8988T (cell line): ENCODE measurements around the gene TMEM243.
A peak's percentile ranks its signal among the peaks of the same experiment; 100 is the strongest.
"Not testable (repeated sequence)": the region's sequence is repeated elsewhere in the genome, so short reads cannot be mapped to it uniquely, and the experiment has no call there.

Experiments
- DNase-seq: peaks from one replicate; pipeline ENCODE4 v3.0.0; 2011

Gene TMEM243, protein sequence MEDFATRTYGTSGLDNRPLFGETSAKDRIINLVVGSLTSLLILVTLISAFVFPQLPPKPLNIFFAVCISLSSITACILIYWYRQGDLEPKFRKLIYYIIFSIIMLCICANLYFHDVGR

DNA sequence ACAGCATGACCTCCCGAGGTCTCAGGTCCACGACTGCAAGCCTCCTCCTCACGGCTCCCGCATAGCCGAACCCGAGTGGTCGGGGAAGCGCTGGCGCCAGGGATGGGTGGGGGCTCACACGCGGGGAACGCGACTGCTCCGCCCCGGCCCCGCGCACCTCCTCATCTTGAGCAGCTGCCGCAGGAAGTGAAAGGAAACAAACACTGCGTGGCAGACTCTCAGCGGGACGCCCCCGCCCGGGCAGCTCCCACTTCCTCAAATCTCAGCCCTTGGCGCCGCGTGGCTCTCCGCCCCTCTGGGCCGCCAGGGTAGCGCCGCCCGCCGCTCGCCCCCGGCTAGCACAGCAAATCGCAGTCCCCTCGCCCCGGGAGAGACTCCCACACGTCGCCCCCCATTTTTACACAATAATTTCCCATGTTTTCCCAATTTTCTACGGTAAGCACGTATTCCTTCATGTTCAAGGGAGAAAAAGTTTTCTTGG is at the start of gene TMEM243:
TMEM243 (minus strand) TSS at position 188 of the 481 bp plus-strand sequence. CDS start 229 bp downstream, outside the sequence.
- DNase-seq, result peak; percentile 35

DNA sequence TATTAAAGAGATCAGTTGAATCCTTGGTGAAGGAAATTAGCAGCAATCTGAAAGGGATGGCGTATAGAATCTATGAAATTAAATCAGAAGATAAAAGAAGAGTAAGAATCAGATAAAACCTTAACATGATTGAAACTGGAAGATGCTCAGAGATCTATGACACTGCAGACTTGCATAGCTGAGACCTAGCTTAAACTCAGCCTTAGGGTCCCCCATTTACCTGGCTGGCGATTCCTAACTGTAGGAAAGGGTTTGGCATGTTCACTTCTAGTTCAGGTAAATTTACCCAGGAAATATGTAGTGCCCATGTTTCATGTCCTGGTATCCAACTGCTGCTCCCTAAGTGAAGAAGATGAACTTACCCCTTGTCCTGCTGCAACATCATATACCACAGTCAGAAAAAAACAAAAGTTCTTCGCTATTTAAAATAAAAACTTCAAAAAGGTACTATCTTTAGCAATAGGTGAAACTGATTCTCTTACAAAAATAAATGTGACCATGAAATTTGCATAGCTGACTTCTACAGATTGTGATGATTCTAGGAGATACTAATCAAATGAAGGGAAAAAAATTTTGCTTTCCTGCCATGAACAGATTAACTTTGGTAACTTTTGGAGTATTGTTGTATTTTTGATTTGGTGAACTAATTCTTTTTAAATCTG is 47.8 kb upstream of the TMEM243 start:
- DNase-seq, result no peak

DNA sequence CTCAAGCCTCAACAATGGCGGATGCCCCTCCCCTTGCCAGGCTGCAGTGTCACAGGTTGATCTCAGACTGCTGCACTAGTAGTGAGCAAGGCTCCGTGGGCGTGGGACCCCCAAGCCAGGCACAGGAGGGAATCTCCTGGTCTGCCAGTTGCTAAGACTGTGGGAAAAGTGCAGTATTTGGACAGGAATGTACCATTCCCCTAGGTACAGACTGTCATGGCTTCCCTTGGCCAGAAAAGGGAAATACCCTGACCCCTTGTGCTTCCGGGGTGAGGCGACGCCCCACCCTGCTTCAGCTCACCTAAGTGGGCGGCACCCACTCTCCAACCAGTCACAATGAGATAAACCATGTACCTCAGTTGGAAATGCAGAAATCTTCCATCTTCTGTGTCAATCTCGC is 44.0 kb upstream of the TMEM243 start:
- DNase-seq, result no peak

DNA sequence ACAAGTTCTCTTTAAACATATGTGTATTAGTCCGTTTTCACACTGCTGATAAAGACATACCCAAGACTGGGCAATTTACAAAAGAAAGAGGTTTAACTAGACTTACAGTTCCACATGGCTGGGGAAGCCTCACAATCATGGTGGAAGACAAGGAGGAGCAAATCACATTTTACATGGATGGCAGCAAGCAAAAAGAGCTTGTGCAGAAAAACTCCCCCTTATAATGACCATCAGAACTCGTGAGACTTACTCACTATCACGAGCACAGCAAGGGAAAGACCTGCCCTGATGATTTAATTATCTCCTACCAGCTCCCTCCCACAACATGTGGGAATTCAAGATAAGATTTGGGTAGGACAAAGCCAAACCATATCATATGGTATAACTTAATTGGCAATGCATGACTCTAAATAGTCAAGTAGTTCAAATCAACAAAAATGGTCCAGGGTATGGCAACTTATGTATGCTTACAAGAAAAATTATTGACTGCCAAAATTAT is 34.1 kb upstream of the TMEM243 start:
- no peak for DNase-seq

DNA sequence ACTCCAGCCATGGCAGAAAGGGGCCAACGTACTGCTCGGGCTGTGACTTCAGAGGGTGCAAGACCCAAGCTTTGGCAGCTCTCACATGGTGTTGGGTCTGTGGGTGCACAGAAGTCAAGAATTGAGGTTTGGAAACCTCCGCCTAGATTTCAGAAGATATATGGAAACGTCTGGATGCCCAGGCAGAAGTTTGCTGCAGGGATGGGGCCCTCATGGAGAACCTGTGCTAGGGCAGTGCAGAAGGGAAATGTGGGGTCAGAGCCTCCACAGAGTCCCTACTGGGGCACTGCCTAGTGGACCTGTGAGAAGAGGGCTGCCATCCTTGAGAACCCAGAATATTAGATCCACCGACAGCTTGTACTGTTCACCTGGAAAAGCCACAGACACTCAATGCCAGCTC is 26.1 kb upstream of the TMEM243 start:
- DNase-seq, result not testable (repeated sequence)

DNA sequence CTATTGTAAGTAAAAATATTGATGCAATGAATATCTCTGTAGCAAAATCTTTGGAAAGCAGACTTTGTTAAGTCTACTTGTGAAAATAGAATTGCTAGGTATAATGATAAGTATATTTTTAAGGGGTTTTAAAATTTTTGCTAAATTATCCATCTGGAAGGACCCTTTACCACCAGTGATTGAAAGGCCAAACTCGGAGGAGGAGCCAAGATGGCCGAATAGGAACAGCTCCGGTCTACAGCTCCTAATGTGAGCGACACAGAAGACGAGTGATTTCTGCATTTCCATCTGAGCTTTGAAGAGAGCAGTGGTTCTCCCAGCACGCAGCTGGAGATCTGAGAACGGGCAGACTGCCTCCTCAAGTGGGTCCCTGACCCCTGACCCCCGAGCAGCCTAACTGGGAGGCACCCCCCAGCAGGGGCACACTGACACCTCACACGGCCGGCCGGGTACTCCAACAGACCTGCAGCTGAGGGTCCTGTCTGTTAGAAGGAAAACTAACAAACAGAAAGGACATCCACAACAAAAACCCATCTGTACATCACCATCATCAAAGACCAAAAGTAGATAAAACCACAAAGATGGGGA is 19.0 kb upstream of the TMEM243 start:
- not testable (repeated sequence) for DNase-seq

DNA sequence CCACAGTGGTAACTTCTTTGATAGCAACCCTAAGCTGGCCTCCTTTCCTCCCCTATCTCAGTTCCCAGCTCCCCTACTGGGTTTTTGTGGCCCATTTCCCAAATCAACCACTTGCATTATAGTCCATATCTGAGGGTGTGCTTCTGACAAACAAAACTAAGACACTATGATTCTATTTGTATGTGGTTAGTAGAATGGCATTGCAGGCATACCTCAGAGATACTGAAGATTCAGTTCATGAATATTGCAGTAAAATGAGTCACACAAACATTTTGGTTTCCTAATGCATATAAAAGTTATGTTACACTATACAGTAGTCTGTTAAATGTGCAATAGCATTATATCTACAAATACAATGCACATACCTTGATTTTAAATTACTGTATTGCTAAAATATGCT is 15.4 kb upstream of the TMEM243 start:
- no peak for DNase-seq

DNA sequence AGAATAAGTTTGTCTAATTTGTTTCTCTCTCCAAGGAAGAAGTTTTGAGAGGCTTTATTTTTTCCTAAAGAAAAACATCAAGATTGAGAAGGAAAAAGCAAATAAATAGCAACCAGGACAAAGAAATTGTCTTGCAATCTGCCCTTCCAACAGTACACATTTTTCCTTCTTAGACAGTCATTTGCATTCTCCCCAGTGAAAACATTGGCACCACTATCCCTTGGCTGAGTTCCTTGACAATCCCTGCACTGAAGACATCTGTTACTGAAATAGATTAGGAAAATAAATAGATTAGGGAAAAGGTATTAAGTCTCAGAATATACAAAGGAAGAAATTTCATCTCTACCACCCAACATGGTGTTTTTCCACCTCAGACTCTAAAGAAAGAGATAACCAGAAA is 12.2 kb upstream of the TMEM243 start:
- DNase-seq, result no peak

DNA sequence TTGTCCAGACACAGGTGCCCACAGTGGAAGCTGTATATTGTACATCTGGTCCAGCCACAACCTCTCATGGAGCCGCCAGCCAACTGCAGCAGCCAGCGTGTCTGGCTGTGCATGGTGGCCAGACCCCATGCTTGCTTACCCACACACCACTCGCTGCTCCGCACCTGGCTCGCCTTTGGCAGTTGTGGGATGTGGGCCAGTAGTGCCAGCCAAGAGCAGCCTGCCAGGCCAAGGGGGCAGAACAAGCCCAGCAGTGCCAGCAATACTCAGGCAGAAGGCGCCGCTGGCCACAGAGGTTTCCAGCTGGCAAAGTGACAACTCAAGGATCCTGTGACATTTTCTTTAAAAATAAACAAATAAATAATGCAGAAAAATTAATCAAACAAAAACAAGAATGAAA is 11.7 kb upstream of the TMEM243 start:
- no peak for DNase-seq

DNA sequence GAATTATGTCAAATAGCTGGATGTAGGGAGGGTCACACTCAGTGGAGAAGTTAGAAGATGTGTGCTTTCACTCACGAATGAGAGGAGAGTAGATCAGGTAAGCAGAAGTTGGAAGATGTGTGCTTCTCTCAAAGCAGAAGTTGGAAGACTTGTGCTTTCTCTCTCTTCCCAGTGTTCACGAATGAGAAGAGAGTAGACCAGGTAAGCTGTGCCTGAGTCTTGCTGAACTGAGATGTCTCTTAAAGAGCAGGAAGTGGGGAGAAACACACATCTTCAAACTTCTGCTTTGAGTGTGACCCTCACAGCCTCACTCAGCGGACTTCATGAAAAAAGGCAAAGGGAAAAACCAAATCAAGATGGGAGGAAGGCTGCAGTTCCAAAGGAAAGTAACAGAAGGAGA is 7.0 kb upstream of the TMEM243 start:
- DNase-seq, result no peak

DNA sequence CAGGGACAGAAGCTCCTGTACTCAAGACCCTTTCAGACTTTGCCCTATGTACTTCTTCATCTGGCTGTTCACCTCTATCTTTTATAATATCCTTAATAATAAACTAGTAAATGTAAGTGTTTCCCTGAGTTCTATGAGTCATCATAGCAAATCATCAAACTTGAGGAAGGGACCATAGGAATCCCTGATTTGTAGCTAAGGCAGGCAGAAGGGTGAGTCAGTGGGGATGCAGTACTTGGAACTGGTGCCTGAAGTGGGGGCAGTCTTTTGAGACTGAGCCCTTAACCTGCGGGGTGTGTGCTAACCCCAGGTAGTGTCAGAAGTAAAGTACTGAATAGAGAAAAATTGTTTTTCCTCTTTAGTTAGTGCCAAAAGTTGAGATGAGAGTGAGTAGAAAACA is 6.2 kb upstream of the TMEM243 start:
- no peak for DNase-seq

DNA sequence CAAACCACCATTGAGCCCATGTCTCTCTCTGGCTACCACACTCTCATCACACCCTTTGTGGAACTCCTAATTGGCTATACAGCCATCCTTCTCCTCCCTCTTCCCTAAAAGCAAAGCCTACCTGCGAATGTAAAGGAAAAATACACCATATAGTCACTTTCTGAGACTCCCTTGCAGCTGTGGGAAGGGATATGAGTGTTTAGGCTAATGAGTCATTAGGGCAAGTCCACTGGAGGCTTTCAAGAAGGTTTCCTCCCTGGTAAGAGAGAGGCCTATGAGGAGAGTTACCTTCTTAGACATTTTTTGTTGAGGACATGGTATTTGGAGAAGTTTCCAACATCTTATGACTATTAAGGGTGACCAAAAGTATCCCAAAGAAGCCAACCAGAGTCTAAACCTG is 4.1 kb upstream of the TMEM243 start:
- DNase-seq, result no peak

DNA sequence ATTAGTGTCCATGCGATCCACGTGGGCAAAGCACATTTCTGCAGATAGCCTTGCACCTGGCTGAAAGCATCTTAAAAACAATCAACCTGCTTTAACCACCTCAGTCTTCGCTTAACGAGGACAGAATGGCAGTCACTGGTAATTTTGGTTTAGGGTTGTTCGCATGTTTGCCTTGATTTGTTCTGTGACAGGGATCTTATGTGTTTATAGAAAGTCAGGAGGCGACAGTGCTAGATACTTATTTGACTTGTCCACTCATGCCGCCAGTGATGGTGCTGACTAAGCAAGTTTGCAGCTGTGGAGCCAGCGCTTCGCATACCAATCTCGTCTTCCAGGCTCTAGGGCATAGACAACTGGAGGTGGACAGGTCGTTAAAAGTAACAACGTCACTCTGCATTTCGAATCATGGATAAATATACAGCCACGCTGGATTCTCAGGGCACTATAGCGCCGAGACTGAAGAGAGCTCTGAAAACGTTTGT is 1.2 kb upstream of the TMEM243 start:
- no peak for DNase-seq

DNA sequence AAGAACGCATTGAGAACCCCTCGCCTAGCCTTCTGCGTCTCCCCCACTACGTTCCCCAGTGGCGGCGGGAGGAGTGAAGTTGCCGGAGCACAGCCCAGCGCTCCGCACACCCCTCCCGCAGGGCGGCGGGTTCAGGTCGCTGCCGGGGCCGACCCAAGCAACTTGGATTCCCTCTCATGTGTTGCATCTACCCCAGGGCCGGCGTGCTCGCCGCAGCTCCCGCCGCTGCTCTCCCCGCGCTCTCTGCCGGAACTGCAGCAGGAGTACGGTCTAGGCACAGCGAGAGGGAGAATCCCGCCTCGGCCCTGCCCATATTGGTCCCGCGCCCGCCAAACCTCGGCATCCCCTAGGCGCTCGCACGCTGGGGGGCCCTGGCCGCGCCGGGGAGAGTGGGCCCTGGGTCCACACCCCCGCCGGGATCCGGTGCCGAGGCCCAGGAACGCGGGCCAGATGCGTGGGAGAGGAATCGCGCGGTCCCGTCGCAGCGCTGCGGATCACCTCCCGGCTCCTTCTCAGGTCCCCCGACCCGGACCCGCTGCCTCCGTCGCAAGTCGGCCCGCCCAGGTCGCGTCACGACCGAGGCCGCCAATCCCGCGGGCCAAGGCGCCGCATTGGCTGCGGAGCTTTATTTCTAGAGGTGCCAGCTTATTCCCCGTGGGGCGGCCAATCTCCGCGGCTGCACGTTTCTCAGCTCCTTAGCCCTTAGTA is 648 bp upstream of the TMEM243 start:
- DNase-seq, result peak; percentile 47

DNA sequence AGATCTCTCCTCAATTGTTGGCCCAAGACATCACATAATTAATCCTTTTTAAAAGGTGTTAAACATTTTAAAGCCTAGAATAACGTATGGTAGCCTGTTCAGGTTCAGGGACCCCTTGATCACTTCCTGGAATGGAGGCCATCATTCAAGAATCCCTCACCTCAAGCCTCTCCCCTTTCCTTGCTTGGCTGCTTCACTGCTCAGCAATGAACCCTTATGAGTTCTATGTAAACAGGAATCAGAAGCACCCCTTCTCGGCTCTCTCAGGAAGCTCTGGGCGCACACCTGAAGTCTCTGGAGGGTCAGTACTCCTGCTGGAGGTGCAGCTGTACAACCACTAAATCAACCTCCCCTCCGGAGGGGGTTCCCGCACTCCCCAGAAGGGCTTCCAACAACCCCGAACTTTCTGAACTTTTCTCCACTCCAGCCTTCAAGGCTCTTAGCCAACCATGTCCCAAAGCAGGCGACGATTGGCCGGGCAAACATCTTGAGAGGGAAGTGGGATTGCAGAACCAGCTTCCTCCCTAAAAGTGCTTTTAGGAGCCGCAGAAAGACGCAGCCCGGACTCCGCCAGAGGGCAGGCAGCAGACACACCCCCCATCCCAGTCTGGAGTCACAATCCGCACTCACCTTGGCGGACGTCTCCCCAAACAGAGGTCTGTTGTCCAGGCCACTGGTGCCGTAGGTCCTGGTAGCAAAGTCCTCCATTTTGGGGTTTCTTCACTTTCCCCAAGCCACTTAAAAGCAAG is 562 bp downstream of the TMEM243 start:
- peak; percentile 26 for DNase-seq

DNA sequence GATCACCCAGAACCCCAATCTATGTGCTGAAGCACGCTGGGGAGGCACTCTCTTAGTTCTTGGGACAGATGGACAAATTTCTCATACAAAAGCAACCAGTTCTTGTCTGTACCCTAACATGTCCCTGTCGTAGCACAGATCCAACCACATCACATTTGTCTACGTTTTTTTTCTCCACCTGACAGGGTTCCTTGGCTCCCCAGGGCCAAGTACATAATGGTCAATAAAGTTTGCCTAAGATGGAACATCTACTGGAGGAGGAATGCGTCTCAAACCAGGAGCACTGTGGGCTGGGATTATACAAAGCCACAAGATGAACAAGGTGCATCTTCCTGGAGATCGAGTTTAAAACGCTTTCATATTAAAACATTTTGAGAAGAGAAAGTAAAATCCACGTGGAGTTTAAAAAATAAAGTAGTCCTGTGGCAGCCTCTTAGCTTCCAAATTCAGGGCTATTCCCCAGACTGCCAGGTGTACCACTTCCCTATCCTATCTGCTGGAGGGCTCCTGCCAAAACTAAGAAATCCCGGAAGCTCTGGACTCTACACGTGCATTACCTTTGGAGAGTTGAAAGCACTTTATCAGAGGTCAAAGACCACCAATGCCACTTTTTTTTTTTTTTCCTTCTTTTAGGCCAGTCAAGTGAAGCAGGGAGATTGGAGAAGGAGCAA is 1.4 kb downstream of the TMEM243 start:
- no peak for DNase-seq

DNA sequence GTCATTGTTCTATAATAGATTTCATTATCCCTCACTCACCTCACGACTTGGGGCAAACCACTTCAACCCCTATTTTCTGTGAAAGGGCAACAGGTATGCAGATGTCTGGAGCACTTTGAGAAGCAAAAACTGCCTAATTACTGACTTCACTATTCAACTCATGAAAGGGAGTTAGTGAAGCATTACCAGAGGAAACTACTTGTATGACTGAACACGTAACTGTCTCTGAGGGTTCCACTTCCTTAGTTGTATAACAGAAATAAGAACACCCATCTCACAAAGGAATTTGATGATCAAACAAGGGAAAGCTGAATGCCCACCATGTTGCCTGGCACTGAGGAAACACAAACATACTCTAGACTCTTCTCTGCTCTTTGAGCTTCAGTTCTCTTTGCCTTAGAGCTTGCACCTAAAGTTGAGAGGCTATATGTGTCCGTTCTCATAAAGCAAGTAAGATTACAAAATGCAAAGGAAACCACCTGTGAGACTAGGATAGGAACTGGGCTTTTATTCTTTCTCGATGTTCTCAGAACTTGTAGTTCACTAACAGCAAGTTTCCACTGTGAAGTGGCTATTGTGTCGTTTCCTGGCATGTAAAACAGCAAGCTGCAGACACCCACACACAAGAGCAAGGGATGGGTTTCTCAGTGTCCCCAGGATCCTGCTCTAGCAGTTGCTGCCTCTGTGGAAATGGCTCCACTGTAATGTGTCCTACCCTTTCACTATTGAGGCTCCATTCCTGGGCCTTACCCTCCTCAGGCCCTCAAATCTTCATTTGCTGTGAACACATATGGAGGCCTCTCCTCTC is 2.6 kb downstream of the TMEM243 start:
- DNase-seq, result no peak

DNA sequence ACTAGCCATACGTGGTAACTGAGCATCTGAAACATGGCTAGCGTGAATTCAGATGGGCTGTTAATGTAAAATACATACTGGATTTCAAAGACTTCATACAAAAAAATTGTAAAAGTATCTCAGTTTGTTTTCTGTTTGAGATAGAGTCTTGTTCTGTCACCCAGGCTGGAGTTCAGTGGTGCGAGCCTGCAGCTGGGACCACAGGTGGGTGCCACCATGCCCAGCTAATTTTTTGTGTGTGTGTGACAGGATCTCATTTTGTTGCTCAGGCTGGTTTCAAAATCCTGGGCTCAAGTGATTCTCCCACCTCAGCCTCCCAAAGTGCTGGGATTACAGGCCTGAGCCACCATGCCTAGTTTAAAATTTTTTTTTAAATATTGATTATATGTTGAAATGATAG is 4.5 kb downstream of the TMEM243 start:
- DNase-seq, result no peak

DNA sequence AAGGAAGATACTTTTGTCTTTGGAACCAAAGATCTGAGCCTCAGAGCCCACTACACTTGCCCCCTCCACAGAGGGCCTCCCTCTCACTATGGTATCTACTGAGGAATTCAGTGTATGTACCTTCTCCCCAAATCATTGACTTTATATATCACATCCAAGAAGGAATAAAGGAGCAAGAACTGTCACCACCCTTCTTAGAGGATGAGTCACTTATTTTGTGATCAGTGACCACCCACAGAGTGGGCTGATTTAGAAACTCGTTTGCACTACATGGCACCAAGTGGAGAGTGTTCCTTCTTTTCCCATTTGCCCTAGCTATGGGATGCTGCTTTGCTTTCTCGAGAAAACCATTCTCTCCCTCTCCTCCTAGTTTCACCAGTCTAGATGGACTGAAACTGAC is 5.7 kb downstream of the TMEM243 start:
- no peak for DNase-seq

DNA sequence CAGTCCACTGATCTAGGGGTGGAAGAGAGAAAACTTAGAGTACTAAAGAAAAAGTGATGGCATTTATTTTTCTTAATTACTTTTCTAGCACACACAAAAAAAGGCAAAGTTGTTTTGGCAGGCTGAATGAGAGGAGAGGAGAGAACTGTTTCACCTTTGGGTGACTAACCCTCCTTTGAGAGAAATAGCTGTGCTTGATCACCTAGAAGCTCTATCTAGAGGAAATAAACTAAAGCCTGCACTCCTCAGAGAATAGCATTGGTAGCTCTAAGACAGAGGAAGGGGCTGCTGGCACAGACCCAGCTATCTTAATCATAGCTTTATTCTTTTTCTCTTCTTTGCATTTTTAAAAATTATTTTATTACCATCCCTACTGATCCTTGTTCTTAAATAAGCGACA is 6.3 kb downstream of the TMEM243 start:
- no peak for DNase-seq

DNA sequence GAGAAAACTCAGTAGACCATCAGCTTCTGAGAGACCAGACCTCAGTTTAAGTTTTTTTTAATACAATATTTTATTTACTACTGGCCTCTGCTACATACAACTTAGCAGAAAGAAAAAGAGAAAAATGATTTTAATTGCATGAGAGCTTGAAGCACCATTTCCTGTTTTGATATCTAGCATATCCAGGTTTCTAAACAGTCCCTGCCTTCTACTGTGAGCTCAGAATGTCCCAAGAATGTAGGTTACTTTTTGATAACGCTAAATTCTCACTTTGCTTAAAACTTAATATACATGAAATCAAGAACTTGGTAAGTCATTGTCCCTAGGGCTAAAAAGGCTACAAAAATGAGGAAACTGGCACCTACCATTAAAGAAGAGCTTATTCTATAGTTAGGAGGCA is 7.0 kb downstream of the TMEM243 start:
- no peak for DNase-seq
